Panc1 (cell line): ENCODE data around the gene ADAMTS1. TPM values are rescaled to one million over a fixed set of nuclear protein-coding genes. Genes with fewer than 3 reads are reported as not detected.

Experiments used
- ATAC-seq: fragments of 200-7000 bp; cut with Tn5 transposase; 2 replicates; pipeline ENCODE4 v1.9.1; 2020; ENCODE audit warnings: mild to moderate bottlenecking, moderate library complexity
- BruUV-seq: library from RNA; stranded (reverse); fragments of 400-500 nt; replicated peaks from 2 replicates; lab custom pipeline; 2021; lab: Mats Ljungman, UMichigan
- CTCF ChIA-PET: fragments of 300-600 bp; sonication (Branson Sonifier 250); formaldehyde crosslinking; loops from one replicate; lab custom pipeline; 2022; ENCODE audit warnings: antibody characterized with exemption; lab: Charles Lee
- POLR2A ChIA-PET: fragments of 300-600 bp; sonication (Branson Sonifier 250); formaldehyde crosslinking; loops from one replicate; lab custom pipeline; 2022; ENCODE audit warnings: antibody characterized with exemption; lab: Charles Lee
- DNase-seq: peaks from one replicate; pipeline ENCODE4 v3.0.0-alpha.2; 2010; ENCODE audit warnings: low read depth, low spot score
- H3K27ac ChIP-seq: 2 replicates; pipeline ENCODE4 v1.5.1; 2011; ENCODE audit warnings: mild to moderate bottlenecking, low read length, inconsistent platforms
- H3K27me3 ChIP-seq: fragments of 200-500 bp; sonication (Bioruptor generic); 2 replicates; pipeline ENCODE4 v1.6.0; 2014; ENCODE audit warnings: low read length, inconsistent platforms; ENCODE audit not compliant: control insufficient read depth, insufficient read depth
- H3K36me3 ChIP-seq: fragments of 200-500 bp; sonication (Bioruptor generic); 2 replicates; pipeline ENCODE4 v1.5.1; 2014; ENCODE audit warnings: inconsistent platforms, mild to moderate bottlenecking, low read length, moderate library complexity; ENCODE audit not compliant: control insufficient read depth, insufficient read depth
- H3K4me1 ChIP-seq: 2 replicates; pipeline ENCODE4 v1.5.1; 2011; ENCODE audit warnings: inconsistent platforms, mild to moderate bottlenecking, low read length, moderate library complexity; ENCODE audit not compliant: control insufficient read depth, insufficient read depth
- H3K4me3 ChIP-seq, 2 experiments: 2 replicates each; pipeline ENCODE4 v1.5.1; 2011 to 2012; ENCODE audit warnings: low read depth in 2 of 2, low read length in 2 of 2, mild to moderate bottlenecking in 2 of 2, inconsistent platforms in 1 of 2, moderate library complexity in 1 of 2
- H3K9me3 ChIP-seq: fragments of 200-500 bp; sonication (Bioruptor generic); 2 replicates; pipeline ENCODE4 v1.5.1; 2014; ENCODE audit warnings: low read depth, mild to moderate bottlenecking, inconsistent platforms, low read length, moderate library complexity; ENCODE audit not compliant: control insufficient read depth, insufficient read depth
- POLR2AphosphoS5 ChIP-seq: IDR thresholded peaks from 2 replicates; pipeline ENCODE4 v1.6.1; 2012; ENCODE audit warnings: mild to moderate bottlenecking, low read depth, low read length, moderate library complexity
- SIN3A ChIP-seq: IDR thresholded peaks from 2 replicates; pipeline ENCODE4 v1.6.1; 2012; ENCODE audit warnings: low read depth, mild to moderate bottlenecking, low read length, moderate library complexity, borderline replicate concordance; ENCODE audit not compliant: insufficient read depth
- TCF7L2 ChIP-seq: IDR thresholded peaks from 2 replicates; pipeline ENCODE4 v1.6.1; 2011; ENCODE audit warnings: mild to moderate bottlenecking, low read depth, low read length, inconsistent platforms
- in situ Hi-C: cut with HindIII; loops from 2 replicates; pipeline ENCODE4 v1.10.0; 2016; ENCODE audit warnings: low sequenced_read_pairs, low pct_unique_long_range_greater_than_20kb
- intact Hi-C: fragments of 100-400 bp; cut with micrococcal nuclease; formaldehyde crosslinking; loops from one replicate; pipeline ENCODE4 v1.10.0; 2022; ENCODE audit not compliant: unreplicated experiment
- total RNA-seq: library from RNA; stranded (reverse); gene quantifications from one replicate; pipeline ENCODE4 v1.2.1, GENCODE V29; 2021; ENCODE audit not compliant: unreplicated experiment
- TF ChIP-seq, protein P1 (sequence below): fragments of 450-650 bp; IDR thresholded peaks from 2 replicates; pipeline ENCODE4 v1.5.1; 2017; ENCODE audit warnings: mild to moderate bottlenecking
- TF ChIP-seq, protein P2 (sequence below), 2 experiments: IDR thresholded peaks; 2 replicates each; pipeline ENCODE4 v1.6.1; 2011 to 2012; ENCODE audit warnings: low read depth in 2 of 2, control low read depth in 1 of 2, low read length in 1 of 2, mild to moderate bottlenecking in 1 of 2, moderate library complexity in 1 of 2; ENCODE audit not compliant: insufficient read depth in 1 of 2

ADAMTS1 gene
- total RNA-seq, 1 experiment from 2014 or later, result 3.3 TPM

DNA sequence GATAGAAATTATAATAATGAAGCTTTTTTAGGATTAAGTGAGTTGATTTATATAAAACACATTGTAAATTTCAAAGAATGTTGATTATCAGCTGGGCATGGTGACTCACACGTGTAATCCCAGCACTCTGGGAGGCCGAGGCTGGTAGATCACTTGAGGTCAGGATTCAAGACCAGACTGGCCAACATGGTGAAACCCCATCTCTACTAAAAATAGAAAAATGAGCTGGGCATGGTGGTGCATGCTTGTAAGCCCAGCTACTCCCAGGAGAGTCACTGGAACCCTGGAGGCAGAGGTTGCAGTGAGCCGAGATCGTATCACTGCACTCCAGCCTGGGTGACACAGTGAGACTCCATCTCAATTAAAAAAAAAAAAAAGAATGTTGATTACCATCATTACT, 18.4 kb downstream of the ADAMTS1 start:
- ATAC-seq, result no peak
- in situ Hi-C loops, result no loop called here
- ChIA-PET POLR2A (no interaction called here), CTCF (no interaction called here)
- H3K36me3 ChIP-seq, result no peaks in the 10 kb centered on the region; the same call in 1 of the 2 replicates
- TF ChIP-seq, protein P1, sequence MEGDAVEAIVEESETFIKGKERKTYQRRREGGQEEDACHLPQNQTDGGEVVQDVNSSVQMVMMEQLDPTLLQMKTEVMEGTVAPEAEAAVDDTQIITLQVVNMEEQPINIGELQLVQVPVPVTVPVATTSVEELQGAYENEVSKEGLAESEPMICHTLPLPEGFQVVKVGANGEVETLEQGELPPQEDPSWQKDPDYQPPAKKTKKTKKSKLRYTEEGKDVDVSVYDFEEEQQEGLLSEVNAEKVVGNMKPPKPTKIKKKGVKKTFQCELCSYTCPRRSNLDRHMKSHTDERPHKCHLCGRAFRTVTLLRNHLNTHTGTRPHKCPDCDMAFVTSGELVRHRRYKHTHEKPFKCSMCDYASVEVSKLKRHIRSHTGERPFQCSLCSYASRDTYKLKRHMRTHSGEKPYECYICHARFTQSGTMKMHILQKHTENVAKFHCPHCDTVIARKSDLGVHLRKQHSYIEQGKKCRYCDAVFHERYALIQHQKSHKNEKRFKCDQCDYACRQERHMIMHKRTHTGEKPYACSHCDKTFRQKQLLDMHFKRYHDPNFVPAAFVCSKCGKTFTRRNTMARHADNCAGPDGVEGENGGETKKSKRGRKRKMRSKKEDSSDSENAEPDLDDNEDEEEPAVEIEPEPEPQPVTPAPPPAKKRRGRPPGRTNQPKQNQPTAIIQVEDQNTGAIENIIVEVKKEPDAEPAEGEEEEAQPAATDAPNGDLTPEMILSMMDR, result no peak
- TF ChIP-seq POLR2AphosphoS5 (no peak), SIN3A (no peak), TCF7L2 (no peak)
- TF ChIP-seq, protein P2, sequence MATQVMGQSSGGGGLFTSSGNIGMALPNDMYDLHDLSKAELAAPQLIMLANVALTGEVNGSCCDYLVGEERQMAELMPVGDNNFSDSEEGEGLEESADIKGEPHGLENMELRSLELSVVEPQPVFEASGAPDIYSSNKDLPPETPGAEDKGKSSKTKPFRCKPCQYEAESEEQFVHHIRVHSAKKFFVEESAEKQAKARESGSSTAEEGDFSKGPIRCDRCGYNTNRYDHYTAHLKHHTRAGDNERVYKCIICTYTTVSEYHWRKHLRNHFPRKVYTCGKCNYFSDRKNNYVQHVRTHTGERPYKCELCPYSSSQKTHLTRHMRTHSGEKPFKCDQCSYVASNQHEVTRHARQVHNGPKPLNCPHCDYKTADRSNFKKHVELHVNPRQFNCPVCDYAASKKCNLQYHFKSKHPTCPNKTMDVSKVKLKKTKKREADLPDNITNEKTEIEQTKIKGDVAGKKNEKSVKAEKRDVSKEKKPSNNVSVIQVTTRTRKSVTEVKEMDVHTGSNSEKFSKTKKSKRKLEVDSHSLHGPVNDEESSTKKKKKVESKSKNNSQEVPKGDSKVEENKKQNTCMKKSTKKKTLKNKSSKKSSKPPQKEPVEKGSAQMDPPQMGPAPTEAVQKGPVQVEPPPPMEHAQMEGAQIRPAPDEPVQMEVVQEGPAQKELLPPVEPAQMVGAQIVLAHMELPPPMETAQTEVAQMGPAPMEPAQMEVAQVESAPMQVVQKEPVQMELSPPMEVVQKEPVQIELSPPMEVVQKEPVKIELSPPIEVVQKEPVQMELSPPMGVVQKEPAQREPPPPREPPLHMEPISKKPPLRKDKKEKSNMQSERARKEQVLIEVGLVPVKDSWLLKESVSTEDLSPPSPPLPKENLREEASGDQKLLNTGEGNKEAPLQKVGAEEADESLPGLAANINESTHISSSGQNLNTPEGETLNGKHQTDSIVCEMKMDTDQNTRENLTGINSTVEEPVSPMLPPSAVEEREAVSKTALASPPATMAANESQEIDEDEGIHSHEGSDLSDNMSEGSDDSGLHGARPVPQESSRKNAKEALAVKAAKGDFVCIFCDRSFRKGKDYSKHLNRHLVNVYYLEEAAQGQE (IDR thresholded peaks at IDR 0.05; ENCODE audit: insufficient read depth in 1 of 2, low read depth in 2 of 2, low read length in 1 of 2), result no peak
- H3K4me3 ChIP-seq, result no peak overlapping the region
- no peak for DNase-seq
- H3K27ac ChIP-seq, result no peak overlapping the region
- intact Hi-C loops, result no loop called here
- no TSS peak for BruUV-seq
- no peaks in the 10 kb centered on the region for H3K27me3 ChIP-seq
- H3K9me3 ChIP-seq, result no peaks in the 10 kb centered on the region
- no peaks in the 10 kb centered on the region for H3K4me1 ChIP-seq

GRCh38 chr21:26820509-26820908, 24.7 kb downstream of the ADAMTS1 start:
- Histone ChIP-seq H3K4me3 (no peak overlapping the region), H3K36me3 (no peaks in the 10 kb centered on the region; the same call in 1 of the 2 replicates), H3K4me1 (no peaks in the 10 kb centered on the region), H3K9me3 (no peaks in the 10 kb centered on the region), H3K27ac (no peak overlapping the region), H3K27me3 (no peaks in the 10 kb centered on the region)
- ATAC-seq, result no peak
- intact Hi-C loops (no loop called here), in situ Hi-C loops (no loop called here)
- TF ChIP-seq TCF7L2, result no peak
- no peak for TF ChIP-seq SIN3A
- TF ChIP-seq, protein P2 (IDR thresholded peaks at IDR 0.05; ENCODE audit: insufficient read depth in 1 of 2, low read depth in 2 of 2, low read length in 1 of 2), result no peak
- TF ChIP-seq POLR2AphosphoS5, result no peak
- TF ChIP-seq, protein P1, result no peak
- ChIA-PET CTCF (no interaction called here), POLR2A (no interaction called here)
- no peak for DNase-seq
- BruUV-seq, result no TSS peak
